Panc1 (cell line): ENCODE data around the gene CYB5R4.

Experiments used
- POLR2AphosphoS5 ChIP-seq: IDR thresholded peaks from 2 replicates; pipeline ENCODE4 v1.6.1; 2012; ENCODE audit warnings: mild to moderate bottlenecking, low read depth, low read length, moderate library complexity
- SIN3A ChIP-seq: IDR thresholded peaks from 2 replicates; pipeline ENCODE4 v1.6.1; 2012; ENCODE audit warnings: low read depth, mild to moderate bottlenecking, low read length, moderate library complexity, borderline replicate concordance; ENCODE audit not compliant: insufficient read depth
- TCF7L2 ChIP-seq: IDR thresholded peaks from 2 replicates; pipeline ENCODE4 v1.6.1; 2011; ENCODE audit warnings: mild to moderate bottlenecking, low read depth, low read length, inconsistent platforms
- TF ChIP-seq, protein P1 (sequence below): fragments of 450-650 bp; IDR thresholded peaks from 2 replicates; pipeline ENCODE4 v1.5.1; 2017; ENCODE audit warnings: mild to moderate bottlenecking

- TF ChIP-seq, protein P1, sequence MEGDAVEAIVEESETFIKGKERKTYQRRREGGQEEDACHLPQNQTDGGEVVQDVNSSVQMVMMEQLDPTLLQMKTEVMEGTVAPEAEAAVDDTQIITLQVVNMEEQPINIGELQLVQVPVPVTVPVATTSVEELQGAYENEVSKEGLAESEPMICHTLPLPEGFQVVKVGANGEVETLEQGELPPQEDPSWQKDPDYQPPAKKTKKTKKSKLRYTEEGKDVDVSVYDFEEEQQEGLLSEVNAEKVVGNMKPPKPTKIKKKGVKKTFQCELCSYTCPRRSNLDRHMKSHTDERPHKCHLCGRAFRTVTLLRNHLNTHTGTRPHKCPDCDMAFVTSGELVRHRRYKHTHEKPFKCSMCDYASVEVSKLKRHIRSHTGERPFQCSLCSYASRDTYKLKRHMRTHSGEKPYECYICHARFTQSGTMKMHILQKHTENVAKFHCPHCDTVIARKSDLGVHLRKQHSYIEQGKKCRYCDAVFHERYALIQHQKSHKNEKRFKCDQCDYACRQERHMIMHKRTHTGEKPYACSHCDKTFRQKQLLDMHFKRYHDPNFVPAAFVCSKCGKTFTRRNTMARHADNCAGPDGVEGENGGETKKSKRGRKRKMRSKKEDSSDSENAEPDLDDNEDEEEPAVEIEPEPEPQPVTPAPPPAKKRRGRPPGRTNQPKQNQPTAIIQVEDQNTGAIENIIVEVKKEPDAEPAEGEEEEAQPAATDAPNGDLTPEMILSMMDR = no peak
- TF ChIP-seq POLR2AphosphoS5 (no peak), TCF7L2 (no peak), SIN3A (no peak)
These were observed 143.6 kb downstream of the CYB5R4 start for GRCh38 chr6:84003131-84003530.
